Liver (tissue), 3 donors: ENCODE results near the gene MN1.

Experiments
- ATF3 ChIP-seq: IDR thresholded peaks from 2 replicates; pipeline ENCODE4 v1.6.1; 2016; ENCODE audit warnings: antibody characterized with exemption
- EGR1 ChIP-seq, 2 donors: IDR thresholded peaks; 2 replicates each; pipeline ENCODE4 v1.6.1; 2016 to 2018; ENCODE audit warnings: antibody characterized with exemption in 2 of 2, low read depth in 2 of 2
- FOXA1 ChIP-seq: IDR thresholded peaks from 2 replicates; pipeline ENCODE4 v1.6.1; 2016; ENCODE audit warnings: antibody characterized with exemption
- GABPA ChIP-seq, 2 donors: IDR thresholded peaks in 1 of 2; conservative IDR thresholded peaks in 1 of 2; 2 replicates each; pipeline ENCODE4 v1.6.1; 2016; ENCODE audit warnings: antibody characterized with exemption in 2 of 2, mild to moderate bottlenecking in 1 of 2, moderate library complexity in 1 of 2
- JUND ChIP-seq, 2 donors: IDR thresholded peaks; 2 replicates each; pipeline ENCODE4 v1.6.1; 2016; ENCODE audit warnings: antibody characterized with exemption in 2 of 2
- MAX ChIP-seq: IDR thresholded peaks from 2 replicates; pipeline ENCODE4 v1.6.1; 2016; ENCODE audit warnings: antibody characterized with exemption
- RAD21 ChIP-seq, 2 donors: IDR thresholded peaks; 2 replicates each; pipeline ENCODE4 v1.6.1; 2016; ENCODE audit warnings: antibody characterized with exemption in 2 of 2, mild to moderate bottlenecking in 2 of 2
- TAF1 ChIP-seq: conservative IDR thresholded peaks from 2 replicates; pipeline ENCODE4 v1.6.1; 2016; ENCODE audit warnings: antibody characterized with exemption, mild to moderate bottlenecking
- YY1 ChIP-seq: IDR thresholded peaks from 2 replicates; pipeline ENCODE4 v1.6.1; 2016; ENCODE audit warnings: antibody characterized with exemption, mild to moderate bottlenecking
- TF ChIP-seq, protein P1 (sequence below): fragments of 150-350 bp; IDR thresholded peaks from 2 replicates; pipeline ENCODE4 v1.5.1; 2017; ENCODE audit warnings: improper control_type of control experiment, low read depth, low read length; ENCODE audit not compliant: missing input control
- TF ChIP-seq, protein P2 (sequence below): IDR thresholded peaks from 2 replicates; pipeline ENCODE4 v1.6.1; 2016; ENCODE audit warnings: antibody characterized with exemption, mild to moderate bottlenecking
- TF ChIP-seq, protein P3 (sequence below): IDR thresholded peaks from 2 replicates; pipeline ENCODE4 v1.6.1; 2016; ENCODE audit warnings: antibody characterized with exemption
- donor health status: healthy.
- donor health status: healthy.

GRCh38 chr22:27848005-27848404 lies 46.4 kb upstream of the MN1 start:
- TF ChIP-seq, protein P1, sequence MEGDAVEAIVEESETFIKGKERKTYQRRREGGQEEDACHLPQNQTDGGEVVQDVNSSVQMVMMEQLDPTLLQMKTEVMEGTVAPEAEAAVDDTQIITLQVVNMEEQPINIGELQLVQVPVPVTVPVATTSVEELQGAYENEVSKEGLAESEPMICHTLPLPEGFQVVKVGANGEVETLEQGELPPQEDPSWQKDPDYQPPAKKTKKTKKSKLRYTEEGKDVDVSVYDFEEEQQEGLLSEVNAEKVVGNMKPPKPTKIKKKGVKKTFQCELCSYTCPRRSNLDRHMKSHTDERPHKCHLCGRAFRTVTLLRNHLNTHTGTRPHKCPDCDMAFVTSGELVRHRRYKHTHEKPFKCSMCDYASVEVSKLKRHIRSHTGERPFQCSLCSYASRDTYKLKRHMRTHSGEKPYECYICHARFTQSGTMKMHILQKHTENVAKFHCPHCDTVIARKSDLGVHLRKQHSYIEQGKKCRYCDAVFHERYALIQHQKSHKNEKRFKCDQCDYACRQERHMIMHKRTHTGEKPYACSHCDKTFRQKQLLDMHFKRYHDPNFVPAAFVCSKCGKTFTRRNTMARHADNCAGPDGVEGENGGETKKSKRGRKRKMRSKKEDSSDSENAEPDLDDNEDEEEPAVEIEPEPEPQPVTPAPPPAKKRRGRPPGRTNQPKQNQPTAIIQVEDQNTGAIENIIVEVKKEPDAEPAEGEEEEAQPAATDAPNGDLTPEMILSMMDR, result no peak
- TF ChIP-seq, protein P2, sequence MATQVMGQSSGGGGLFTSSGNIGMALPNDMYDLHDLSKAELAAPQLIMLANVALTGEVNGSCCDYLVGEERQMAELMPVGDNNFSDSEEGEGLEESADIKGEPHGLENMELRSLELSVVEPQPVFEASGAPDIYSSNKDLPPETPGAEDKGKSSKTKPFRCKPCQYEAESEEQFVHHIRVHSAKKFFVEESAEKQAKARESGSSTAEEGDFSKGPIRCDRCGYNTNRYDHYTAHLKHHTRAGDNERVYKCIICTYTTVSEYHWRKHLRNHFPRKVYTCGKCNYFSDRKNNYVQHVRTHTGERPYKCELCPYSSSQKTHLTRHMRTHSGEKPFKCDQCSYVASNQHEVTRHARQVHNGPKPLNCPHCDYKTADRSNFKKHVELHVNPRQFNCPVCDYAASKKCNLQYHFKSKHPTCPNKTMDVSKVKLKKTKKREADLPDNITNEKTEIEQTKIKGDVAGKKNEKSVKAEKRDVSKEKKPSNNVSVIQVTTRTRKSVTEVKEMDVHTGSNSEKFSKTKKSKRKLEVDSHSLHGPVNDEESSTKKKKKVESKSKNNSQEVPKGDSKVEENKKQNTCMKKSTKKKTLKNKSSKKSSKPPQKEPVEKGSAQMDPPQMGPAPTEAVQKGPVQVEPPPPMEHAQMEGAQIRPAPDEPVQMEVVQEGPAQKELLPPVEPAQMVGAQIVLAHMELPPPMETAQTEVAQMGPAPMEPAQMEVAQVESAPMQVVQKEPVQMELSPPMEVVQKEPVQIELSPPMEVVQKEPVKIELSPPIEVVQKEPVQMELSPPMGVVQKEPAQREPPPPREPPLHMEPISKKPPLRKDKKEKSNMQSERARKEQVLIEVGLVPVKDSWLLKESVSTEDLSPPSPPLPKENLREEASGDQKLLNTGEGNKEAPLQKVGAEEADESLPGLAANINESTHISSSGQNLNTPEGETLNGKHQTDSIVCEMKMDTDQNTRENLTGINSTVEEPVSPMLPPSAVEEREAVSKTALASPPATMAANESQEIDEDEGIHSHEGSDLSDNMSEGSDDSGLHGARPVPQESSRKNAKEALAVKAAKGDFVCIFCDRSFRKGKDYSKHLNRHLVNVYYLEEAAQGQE, result no peak
- TF ChIP-seq MAX (no peak), JUND (IDR thresholded peaks at IDR 0.05) (no peak), ATF3 (no peak), EGR1 (IDR thresholded peaks at IDR 0.05; ENCODE audit: low read depth in 2 of 2) (no peak), RAD21 (IDR thresholded peaks at IDR 0.05) (no peak), TAF1 (no peak), FOXA1 (no peak), GABPA (IDR thresholded peaks at IDR 0.05 in 1 of 2, conservative IDR thresholded peaks at IDR 0.05 in 1 of 2) (no peak), YY1 (no peak)
- TF ChIP-seq, protein P3, sequence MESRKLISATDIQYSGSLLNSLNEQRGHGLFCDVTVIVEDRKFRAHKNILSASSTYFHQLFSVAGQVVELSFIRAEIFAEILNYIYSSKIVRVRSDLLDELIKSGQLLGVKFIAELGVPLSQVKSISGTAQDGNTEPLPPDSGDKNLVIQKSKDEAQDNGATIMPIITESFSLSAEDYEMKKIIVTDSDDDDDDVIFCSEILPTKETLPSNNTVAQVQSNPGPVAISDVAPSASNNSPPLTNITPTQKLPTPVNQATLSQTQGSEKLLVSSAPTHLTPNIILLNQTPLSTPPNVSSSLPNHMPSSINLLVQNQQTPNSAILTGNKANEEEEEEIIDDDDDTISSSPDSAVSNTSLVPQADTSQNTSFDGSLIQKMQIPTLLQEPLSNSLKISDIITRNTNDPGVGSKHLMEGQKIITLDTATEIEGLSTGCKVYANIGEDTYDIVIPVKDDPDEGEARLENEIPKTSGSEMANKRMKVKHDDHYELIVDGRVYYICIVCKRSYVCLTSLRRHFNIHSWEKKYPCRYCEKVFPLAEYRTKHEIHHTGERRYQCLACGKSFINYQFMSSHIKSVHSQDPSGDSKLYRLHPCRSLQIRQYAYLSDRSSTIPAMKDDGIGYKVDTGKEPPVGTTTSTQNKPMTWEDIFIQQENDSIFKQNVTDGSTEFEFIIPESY, result no peak
